Stimulated activated CD4-positive, alpha-beta T cell treated with anti-CD3 and anti-CD28 coated beads, Interleukin-1b, Interleukin-23, amount 100 ng/mL, for 4 hours (primary cell): Measurements from ENCODE around the gene CLN3.
"Not testable (repeated sequence)": the region's sequence is repeated elsewhere in the genome, so short reads cannot be mapped to it uniquely, and the experiment has no call there.

Experiments used
- DNase-seq, 2 donors: peaks; one replicate each; pipeline ENCODE4 v3.0.0-alpha.2; 2020; ENCODE audit warnings: low read depth in 2 of 2

The CLN3 gene

DNA sequence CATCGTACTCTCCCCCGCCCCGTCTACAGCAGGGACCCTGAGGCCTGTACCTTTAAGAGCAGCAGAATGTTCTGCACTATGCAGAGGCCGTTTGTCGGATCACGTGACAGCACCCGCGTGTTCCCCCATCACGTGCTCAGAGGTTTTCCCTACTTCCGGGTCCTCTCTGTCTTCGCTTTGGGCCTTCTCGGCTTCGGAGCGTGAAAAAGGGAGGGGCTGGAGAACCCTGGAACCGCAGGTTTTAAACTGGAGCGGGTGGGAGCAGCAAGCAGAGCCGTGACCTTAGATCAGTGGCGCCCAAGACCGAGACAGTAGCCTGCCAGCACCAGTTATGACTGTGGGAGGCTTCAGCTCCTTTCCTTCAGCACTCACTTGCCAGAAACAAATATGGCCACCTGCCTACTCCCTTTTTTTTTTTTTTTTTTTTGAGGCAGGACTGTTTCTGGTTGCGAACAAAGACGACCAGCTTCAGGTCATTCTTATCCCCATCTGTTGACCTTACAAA lies at the start of gene CLN3:
Gene CLN3 (minus strand): TSS at position 105 of the 505 bp plus-strand sequence. CDS start 315 bp downstream, outside the sequence.
- peak; percentile 69 to 77 for DNase-seq

DNA sequence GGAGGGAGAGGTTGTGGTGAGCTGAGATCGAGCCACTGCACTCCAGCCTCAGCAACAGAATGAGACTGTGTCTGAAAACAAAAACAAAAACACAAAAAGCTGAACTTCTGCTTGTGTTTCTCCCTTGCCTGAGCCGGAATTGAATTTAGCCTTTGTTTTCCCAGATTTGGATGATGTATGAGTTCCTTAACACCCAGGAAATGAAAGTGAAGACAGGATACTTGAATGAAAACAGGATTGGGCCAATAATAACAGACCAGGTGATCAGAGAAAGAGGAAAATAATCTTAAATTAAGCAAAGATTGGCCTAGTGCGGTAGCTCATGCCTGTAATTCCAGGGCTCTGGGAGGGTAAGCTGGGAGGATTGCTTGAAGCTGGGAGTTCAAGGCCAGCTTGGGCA lies 48.5 kb upstream of the CLN3 start:
- no peak for DNase-seq

DNA sequence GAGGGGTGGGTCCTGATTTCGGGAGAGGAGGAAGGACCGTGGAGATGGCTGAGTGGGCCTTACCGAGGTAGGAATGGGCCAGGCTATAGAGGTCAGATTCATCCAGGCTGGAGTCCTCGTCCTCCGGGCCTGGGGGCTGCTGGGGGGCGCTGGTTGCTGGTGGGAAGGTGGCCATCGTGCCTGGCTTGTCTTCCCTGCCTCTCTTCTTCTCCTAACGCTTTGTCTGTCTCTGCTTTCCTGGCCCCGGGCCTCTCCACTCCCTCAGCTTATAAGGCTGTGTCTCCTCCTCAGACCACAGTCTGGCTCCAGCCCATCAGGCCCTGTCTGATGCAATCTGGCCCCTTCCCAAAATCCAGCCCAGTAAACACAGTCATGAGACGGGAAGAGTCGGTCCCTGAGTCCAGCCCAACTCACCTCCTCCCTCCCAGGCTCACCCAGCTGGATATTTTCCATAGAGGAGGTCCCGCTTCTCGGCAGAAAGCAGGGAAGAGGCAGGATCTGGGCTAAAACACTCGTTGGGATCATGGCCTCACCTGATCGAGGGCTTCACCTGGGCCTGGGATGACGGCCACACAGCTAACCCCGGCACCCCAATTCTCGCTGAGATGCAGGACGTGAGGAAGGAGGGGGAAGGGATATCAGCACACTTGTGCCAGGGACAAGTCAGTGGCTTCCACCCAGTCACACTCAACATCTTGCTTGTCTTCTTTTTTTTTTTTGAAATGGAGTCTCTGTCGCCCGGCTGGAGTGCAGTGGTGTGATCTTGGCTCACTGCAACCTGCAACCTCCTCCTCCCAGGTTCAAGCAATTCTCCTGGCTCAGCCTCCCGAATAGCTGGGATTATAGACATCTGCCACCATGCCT lies 47.1 kb upstream of the CLN3 start, which contains the start of gene NUPR1:
Gene NUPR1 (minus strand): TSS at position 242 of the 864 bp plus-strand sequence. CDS start 67 bp downstream, at position 175.
- DNase-seq: no peak

DNA sequence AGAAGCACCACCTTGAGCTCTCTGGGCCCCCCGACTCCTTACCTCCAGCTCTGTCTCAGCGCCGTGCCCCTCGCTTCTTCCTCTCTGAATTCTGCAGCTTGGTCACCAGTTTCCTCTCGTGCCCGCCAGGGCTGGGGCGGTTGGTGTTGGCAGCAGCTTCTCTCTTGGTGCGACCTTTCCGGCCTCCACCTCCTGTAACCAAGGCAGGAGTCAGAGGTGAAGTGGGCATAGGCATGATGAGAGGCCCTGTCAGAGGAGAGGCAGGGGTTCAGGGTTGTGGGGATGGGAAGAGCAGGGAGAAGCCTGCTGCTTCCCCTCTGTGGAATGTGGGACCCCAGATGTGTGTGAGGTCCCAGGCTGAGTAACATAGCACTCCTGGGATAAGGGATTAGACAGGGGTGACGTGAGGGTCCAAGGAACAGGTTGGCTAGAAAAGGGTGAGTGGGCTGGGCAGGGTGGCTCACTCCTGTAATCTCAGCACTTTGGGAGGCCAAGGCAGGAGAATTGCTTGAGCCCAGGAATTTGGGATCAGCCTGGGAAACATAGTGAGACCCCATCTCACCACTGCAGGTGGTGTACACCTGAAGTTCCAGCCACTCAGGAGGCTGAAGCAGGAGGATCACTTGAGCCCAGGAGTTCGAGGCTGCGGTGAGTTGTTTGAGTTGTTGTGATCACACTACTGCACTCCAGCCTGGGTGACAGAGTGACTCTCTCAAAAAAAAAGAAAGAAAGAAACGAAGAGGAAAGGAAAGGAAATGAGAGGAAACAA lies 46.3 kb upstream of the CLN3 start:
- no peak for DNase-seq

DNA sequence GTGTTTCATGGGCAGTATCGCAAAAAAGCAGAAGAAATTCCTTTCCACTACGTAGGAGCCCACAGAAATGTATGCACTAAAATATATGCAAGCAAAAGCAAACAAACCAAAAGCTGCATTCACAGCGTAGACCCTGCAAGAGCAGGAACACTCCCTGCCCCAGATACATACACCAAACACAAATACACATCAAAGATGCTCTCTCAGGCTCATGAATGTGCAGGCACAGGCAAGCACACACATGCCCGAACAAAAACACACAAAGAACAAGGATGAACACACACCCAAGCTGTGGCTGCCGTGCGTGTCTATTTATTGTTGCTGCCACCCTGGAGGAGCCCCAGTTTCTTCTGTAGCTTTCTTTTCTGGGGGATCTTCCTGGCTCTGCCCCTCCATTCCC lies 45.2 kb upstream of the CLN3 start:
- no peak for DNase-seq

DNA sequence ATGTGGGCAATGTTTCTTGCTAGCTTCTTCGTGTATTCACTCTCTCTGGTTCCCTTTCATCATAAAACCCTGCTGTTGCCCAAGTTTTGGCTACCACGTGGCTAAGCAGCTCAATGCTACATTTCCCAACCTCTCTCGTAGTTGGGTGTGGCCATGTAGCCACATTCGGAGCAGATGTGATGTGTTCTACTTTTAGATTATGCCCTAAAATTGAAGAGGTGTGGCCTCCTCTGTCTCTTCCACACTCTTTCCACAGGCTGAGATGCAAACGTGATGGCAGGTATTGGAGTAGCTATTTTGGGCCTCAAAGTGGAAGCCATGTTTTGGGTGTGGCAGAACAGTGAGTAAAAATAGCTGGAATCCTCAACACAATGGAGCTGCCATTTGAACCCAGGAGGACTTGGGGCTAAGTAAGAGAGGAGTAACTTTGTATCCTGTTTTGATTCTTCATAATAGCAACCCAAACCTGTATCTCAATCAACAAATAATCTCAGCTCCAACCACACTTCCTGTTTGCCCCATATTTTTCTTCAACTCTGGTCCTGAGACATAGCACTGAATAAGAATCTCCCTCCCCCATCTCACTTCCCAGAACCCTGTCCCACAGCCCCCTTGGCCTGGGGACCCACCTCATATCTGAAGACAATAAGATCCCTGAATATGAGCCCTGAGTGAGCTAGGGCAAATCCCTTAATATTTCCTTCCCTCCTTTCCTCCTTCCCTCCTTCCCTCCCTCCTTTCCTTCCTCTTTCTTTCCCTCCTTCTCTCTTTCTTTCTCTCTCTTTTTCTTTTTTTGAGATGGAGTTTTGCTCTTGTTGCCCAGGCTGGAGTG lies 42.9 kb upstream of the CLN3 start:
- DNase-seq: no peak

DNA sequence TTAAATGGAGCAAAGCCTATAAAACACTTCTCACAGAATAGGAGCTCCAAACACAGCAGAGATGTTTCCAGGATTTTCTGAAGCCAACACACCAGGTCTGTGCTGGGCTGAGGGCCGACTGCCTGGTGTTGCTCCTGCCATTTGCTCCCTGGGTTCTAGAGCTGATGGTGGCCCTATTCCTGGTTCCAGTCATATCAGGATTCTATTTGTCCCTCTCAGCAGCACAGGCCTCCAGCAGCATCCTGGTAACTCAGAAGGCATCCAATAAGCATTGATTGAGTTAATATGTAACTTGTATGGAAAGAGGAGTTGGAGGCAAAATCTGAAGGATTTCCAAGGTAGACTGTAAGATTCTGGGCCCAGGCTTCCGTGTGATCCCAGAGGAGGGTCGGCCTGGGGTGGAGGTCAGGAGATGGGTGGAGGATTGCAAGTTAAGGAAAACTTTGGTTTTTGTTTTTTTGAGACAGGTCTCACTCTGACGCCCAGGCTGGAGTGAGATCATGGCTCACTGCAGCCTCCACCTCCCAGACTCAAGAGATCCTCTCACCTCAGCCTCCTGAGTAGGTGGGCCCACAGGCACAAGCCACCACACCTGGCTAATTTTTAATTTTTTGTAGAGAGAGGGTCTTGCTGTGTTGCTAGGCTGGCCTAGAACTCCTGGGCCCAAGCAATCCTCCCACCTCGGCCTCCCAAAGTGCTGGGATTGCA lies 41.2 kb upstream of the CLN3 start:
- DNase-seq: no peak

DNA sequence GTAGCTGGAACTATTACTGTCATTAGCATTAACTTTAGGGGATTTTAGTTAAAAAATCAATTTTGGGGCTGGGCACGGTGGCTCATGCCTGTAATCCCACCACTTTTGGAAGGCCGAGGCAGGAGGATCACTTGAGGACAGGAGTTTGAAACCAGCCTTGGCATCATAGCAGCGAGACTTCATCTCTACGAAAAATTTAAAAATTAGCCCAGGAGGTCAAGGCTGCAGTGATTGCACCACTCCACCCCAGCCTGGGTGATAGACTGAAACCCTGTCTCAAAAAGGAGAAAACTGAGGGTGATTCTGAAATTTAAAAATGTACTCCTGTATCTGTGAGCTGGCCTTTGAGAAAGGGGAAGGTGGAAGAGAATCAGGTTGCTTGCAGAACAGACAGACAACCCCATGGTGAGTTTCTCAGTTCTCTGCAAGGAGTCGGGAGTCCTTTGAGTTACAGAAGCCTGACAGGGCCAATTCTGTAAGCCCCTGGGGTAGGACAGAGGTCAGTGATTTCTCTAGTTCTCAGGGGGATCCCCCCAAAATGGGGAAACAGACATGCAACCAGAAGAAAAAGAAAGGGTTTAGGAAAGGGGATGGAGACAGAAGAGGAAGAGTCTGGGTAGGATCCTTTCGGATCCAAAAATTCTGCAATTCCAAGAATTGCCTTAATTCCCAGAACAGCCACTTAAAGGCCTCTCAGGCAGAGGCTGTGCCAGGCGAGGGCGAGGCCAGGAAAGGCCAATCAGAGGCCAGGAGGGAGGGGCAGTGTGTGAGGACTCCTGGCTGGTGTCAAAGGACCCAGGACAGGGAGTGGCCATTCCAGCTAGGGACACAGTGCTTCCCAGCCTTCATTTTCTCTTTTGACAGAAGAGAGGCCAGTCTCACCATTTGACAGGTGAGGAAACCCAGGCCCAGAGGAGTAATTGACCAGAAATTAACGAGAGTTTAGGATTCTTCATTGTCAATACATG lies 40.2 kb upstream of the CLN3 start:
- DNase-seq: no peak

DNA sequence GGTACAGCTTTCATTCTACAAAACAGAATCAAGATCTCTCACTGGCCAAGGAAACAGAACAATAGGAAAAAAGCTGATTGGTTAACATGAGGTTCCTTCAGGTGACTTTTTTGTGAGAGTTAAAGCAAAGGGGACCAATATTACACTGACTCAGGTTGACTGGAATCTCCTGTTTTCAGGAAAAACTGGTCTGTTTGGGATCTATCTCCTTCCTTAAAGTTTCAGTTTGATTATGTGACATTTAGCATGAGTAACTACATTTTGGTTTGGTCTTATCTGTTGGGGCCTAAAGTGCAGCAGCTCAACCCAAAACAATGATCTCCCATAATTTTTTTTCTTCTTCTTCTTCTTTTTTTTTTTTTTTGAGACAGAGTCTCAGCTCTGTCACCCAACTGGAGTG lies 37.2 kb upstream of the CLN3 start:
- no peak for DNase-seq

DNA sequence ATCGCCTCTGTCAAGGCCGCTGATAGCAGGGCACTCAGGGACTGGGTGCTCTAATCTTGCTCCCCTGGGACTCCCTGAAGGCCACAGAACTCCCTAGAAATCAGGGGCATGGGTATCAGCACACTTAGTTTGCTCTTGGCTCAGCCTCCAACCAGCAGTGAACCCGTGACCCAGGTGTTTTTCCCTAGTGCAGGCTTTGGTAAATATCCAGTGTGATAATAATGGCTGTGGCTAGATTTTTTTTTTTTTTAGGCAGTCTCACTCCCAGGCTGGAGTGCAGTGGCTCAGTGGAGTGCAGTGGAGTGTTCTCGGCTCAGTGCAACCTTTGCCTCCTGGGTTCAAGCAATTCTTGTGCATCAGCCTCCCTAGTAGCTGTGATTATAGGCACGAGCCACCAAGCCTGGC lies 36.6 kb upstream of the CLN3 start:
- DNase-seq: no peak

DNA sequence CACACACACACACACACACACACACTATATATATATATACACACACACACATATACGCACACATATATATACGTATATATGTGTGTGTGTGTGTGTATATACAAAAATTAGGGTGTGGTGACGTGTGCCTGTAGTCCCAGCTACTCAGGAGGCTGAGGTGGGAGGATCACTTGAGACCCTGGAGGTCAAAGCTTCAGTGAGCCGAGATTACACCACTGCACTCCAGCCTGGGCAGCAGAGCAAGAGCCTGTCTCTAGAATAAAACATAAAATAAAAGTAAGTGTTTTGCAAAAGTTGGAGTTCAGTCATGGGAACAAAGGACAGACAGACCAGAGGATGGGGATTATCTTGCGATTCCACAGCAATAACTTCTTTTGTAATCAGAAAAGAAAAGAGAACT lies 36.1 kb upstream of the CLN3 start:
- DNase-seq: no peak

DNA sequence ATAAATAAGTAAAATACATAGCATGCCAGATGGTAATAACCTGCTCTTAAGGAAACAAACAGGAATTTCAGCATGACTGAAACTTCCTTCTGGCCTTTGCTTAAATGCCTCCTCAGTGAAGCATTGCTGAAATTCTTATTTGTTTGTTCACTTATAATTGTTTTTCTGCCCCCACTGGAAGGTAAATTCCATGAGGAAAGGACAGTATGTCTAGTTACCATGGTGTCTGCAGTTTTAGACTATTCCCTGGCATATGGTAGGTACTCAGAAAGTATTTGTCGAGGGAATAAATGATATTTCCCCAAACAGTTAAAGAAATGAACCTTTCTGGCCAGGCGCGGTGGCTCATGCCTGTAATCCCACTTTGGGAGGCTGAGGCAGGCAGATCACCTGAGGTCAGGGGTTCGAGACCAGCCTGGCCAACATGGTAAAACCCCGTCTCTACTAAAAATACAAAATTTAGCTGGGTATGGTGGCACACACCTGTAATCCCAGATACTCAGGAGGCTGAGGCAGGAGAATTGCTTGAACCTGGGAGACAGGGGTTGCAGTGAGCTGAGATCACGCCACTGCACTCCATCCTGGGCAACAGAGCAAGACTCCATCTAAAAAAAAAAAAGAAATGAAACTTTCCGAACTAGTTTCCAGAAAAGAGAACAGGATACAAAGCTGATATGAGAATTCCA lies 35.4 kb upstream of the CLN3 start:
- DNase-seq: not testable (repeated sequence)

DNA sequence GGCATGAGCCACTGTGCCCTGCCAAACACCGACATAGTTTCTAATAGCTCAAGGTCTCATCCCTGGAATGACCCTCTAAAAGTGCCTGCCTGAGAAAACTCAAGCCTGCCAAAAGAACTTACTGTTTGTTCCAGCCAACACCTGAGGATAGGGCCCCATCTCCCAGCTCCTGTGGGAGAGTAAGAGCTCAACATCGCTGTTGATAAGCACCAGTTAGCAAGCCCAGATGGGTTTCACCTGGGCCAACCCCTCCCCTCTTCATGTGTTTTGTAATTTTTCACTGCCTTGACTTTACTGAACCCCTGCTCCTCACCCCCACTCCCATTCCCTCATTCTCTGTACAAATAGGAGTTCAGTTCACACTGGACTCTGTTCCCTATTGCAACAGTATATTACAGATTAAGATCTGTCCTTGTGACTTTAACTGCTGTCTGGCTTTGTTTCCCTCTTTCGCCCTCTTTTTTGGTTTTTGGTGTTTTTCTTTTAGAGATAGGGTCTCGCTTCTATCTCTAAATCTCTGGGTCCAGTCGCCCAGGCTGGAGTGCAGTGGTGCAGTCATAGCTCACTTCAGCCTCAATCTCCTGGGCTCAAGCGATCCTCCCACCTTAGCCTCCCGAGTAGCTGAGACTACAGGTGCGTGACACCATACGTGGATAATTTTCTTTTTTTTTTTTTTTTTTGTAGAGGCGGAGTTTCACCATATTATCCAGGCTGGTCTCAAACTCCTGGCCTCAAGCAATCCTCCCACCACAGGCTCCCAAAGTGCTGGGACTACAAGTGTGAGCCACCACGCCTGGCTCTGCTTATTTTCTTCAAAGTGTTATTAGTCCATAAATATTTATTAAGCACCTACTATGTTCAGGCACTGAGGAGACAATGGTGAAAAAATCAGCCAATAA lies 34.6 kb upstream of the CLN3 start:
- no peak for DNase-seq

DNA sequence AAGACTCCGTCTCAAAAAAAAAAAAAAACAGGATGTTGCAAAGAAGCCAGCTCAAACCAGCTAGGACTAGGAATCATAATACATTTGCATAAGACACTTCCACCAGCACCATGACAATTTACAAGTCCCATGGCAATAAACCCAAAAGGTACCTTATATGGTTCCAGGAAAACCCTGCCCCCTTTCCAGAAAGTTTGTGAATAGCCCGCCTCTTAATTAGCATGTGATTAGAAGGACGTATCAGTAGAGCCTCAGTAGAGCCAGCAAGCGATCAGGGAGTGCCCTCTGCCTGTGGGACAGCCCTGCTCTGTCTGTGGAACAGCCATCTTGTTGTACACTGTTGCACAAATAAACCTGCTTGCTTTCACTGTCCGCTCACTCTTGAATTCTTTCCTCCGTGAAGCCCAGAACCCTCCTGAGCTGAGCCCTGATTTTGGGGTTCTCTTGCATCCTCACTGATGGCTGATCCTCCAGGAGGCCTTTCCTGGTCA lies 32.9 kb upstream of the CLN3 start:
- DNase-seq: no peak

DNA sequence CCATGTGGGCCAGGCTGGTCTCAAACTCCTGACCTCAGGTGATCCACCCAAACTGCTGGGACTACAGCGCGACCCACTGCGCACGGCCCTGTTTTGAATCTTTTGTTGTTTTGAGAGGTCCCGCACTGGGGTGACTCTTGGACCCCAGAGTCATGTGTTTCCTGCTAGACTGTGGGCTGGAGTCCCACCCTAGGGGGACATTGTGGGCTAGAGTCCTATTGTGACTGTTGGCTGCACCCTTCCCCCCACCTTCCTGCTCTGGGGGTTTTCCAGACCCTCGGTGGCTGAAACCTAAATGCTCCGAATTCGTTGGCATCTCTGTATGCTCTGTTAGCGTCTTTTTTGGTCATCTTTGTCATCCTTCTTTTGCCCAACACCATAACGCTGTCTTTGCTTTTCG lies 30.9 kb upstream of the CLN3 start:
- DNase-seq: no peak

DNA sequence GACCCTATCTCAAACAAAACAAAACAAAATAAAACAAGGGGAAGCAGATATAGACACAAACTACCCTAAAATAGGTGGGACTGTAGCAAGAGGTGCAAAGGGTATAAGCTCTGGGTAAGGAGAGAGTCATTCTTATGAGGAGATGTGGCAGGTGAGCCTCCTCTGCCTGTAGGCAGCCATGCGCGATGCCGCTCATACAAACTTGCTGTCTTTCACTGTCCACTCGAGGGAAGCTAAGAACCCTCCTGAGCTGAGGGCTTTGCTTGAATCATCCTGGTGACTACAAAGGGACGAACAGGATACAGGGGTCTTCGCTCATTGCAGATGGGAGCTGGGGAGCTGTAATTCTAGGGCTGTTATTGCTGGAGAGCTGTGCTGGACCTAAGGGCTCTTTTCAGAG lies 29.6 kb upstream of the CLN3 start:
- DNase-seq: no peak

DNA sequence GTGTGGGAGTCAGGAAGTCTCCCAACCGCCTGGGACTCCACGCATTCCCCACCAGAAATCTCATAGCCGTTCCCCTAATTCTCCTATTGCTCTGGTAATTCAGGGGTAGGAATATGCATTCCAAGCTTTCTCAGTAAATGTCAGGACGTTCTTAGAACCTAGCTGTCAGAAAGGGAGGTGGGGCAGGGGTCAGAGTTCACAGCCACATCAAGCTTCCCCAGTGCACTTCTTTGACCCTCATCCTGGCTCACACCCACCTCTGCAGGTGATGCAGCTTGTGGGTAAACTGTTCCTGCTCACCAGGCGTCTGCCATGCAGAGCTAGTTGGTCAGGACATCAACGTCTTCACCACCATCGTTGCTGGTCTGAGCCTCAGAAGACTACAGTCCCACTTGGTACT lies 28.8 kb upstream of the CLN3 start:
- DNase-seq: no peak

DNA sequence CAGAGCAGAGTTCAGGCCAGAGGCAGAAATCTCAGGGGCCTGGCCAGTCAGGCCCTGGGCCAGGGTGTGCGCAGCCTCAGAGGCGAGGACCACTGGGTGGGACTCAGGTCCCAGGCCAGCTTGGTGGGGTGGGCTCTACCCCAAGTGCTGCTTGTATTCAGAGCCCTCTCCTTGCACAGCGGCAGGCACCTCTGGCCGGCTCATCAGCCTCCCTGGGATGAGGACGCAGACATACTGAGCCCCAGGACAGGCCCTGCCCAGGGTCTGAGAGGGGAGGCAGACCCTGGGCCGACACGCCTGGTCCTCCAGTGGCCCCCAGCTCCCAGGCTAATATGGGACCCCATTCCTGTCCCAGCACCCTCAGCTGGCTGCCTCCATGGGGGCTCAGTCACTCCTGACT lies 22.4 kb upstream of the CLN3 start:
- no peak for DNase-seq
